B cell (primary cell): Measurements from ENCODE around the gene ADCY2.

Experiments used
- CTCF ChIP-seq: fragments of 200-600 bp; IDR thresholded peaks from one replicate; pipeline ENCODE4 v1.8.0; 2022; ENCODE audit warnings: antibody characterized with exemption, mild to moderate bottlenecking
- EZH2 ChIP-seq: IDR thresholded peaks from 2 replicates; pipeline ENCODE4 v1.6.1; 2012; ENCODE audit warnings: borderline replicate concordance, low read depth, mild to moderate bottlenecking, moderate library complexity, low read length; ENCODE audit not compliant: insufficient read depth, poor library complexity, severe bottlenecking

- TF ChIP-seq CTCF (no peak), EZH2 (no peak)
Observed at GRCh38 chr5:7755958-7756357, 360.0 kb downstream of the ADCY2 start.
